Osteoblast (primary cell): ENCODE data around the gene RBMX. TPM values are rescaled to one million over a fixed set of nuclear protein-coding genes. Genes with fewer than 3 reads are reported as not detected.

Experiments used
- DNase-seq: peaks from one replicate; pipeline ENCODE4 v3.0.0; 2011; ENCODE audit warnings: low spot score, mixed read lengths; ENCODE audit not compliant: insufficient read length; ENCODE audit errors: missing footprints
- H2AFZ ChIP-seq: 2 replicates; pipeline ENCODE4 v1.6.0; 2011; ENCODE audit warnings: mild to moderate bottlenecking, low read length
- H3K27ac ChIP-seq: 2 replicates; pipeline ENCODE4 v1.5.1; 2011; ENCODE audit warnings: mild to moderate bottlenecking, low read depth, low read length, moderate library complexity
- H3K27me3 ChIP-seq: 2 replicates; pipeline ENCODE4 v1.6.0; 2012; ENCODE audit warnings: mild to moderate bottlenecking, control low read depth, inconsistent platforms, low read length, moderate library complexity; ENCODE audit not compliant: insufficient read depth
- H3K36me3 ChIP-seq: 2 replicates; pipeline ENCODE4 v1.5.1; 2011; ENCODE audit warnings: mild to moderate bottlenecking, low read length, control low read depth, moderate library complexity; ENCODE audit not compliant: insufficient read depth
- H3K4me1 ChIP-seq: 2 replicates; pipeline ENCODE4 v1.5.1; 2011; ENCODE audit warnings: mild to moderate bottlenecking, low read length, control low read depth, moderate library complexity; ENCODE audit not compliant: insufficient read depth
- H3K4me2 ChIP-seq: 2 replicates; pipeline ENCODE4 v1.6.0; 2011; ENCODE audit warnings: mild to moderate bottlenecking, low read length; ENCODE audit not compliant: insufficient read depth
- H3K4me3 ChIP-seq: fragments of 200-600 bp; sonication (generic); 3 replicates; pipeline ENCODE4 v1.5.1; 2012; ENCODE audit warnings: mild to moderate bottlenecking, low read length, inconsistent platforms; ENCODE audit not compliant: insufficient read depth
- H3K79me2 ChIP-seq: 2 replicates; pipeline ENCODE4 v1.6.0; 2012; ENCODE audit warnings: mild to moderate bottlenecking, low read length, control low read depth, inconsistent platforms; ENCODE audit not compliant: insufficient read depth
- H3K9me3 ChIP-seq: 2 replicates; pipeline ENCODE4 v1.5.1; 2011; ENCODE audit warnings: low read depth, low read length, control low read depth
- H4K20me1 ChIP-seq: 2 replicates; pipeline ENCODE4 v1.6.0; 2012; ENCODE audit warnings: mild to moderate bottlenecking, low read length, control low read depth; ENCODE audit not compliant: insufficient read depth
- CTCF ChIP-seq: IDR thresholded peaks from 2 replicates; pipeline ENCODE4 v1.5.1; 2011; ENCODE audit warnings: mild to moderate bottlenecking, low read depth, low read length, moderate library complexity; ENCODE audit errors: extremely low read depth
- total RNA-seq: library from RNA; depleted of rRNA; stranded (reverse); fragments of >200 nt; gene quantifications from 2 replicates; pipeline ENCODE4 v1.2.3, GENCODE V29; 2012

Gene RBMX
- total RNA-seq, 1 donor: 202 TPM

- no peak overlapping the region for H3K4me2 ChIP-seq
- no peak for TF ChIP-seq CTCF
- H3K4me3 ChIP-seq: no peak overlapping the region
- DNase-seq: no peak
- no peak overlapping the region for H3K27ac ChIP-seq
- peaks cover 8% of the 10 kb centered on the region for H3K79me2 ChIP-seq
- H2AFZ ChIP-seq: no peak overlapping the region
- H3K4me1 ChIP-seq: no peaks in the 10 kb centered on the region
- no peaks in the 10 kb centered on the region for H4K20me1 ChIP-seq
- H3K27me3 ChIP-seq: no peaks in the 10 kb centered on the region
- H3K36me3 ChIP-seq: peaks cover 35% of the 10 kb centered on the region
- no peaks in the 10 kb centered on the region for H3K9me3 ChIP-seq
Observed at GRCh38 chrX:136867096-136867491, 13.4 kb downstream of the RBMX start.

DNA sequence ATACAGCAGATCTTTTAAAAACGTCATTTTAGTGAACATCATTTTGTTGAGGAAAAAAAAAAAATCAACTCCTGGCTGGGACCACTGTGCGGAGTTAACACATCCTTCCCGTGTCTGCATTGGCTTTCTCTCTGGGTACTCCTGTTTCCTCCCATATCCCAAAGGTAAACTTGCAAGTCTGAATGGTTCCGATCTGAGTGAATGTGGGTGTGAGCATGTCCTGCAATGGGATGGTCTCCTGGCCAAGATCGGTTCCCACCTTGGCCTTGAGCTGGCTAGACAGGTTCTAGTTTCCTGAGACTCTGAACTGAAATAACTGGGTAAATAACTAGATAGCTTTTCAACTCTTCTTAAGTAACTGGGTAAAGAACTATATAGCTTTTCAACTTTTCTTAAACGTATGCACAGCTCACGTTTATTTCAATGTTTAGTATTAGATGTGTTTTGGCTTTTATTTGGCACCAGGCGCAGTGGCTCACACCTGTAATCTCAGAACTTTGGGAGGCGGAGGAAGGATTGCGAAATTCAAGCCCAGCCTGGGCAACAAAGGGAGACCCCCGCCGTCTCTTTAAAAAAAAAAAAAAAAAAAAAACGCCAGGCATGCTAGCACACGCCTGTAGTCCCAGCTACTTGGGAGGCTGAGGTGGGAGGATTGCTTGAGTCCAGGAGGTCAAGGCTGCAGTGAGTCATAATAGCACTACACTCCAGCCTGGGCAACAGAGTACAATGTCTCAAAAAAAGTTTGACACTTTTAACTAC lies 14.0 kb downstream of the RBMX start:
- H3K4me3 ChIP-seq: no peak overlapping the region
- H3K4me2 ChIP-seq: no peak overlapping the region
- H2AFZ ChIP-seq: no peak overlapping the region
- no peak for DNase-seq
- H3K9me3 ChIP-seq: no peaks in the 10 kb centered on the region
- peaks cover 5% of the 10 kb centered on the region for H3K79me2 ChIP-seq
- no peaks in the 10 kb centered on the region for H3K27me3 ChIP-seq
- TF ChIP-seq CTCF: no peak
- H3K27ac ChIP-seq: no peak overlapping the region
- peaks cover 34% of the 10 kb centered on the region for H3K36me3 ChIP-seq
- no peaks in the 10 kb centered on the region for H3K4me1 ChIP-seq
- H4K20me1 ChIP-seq: no peaks in the 10 kb centered on the region

DNA sequence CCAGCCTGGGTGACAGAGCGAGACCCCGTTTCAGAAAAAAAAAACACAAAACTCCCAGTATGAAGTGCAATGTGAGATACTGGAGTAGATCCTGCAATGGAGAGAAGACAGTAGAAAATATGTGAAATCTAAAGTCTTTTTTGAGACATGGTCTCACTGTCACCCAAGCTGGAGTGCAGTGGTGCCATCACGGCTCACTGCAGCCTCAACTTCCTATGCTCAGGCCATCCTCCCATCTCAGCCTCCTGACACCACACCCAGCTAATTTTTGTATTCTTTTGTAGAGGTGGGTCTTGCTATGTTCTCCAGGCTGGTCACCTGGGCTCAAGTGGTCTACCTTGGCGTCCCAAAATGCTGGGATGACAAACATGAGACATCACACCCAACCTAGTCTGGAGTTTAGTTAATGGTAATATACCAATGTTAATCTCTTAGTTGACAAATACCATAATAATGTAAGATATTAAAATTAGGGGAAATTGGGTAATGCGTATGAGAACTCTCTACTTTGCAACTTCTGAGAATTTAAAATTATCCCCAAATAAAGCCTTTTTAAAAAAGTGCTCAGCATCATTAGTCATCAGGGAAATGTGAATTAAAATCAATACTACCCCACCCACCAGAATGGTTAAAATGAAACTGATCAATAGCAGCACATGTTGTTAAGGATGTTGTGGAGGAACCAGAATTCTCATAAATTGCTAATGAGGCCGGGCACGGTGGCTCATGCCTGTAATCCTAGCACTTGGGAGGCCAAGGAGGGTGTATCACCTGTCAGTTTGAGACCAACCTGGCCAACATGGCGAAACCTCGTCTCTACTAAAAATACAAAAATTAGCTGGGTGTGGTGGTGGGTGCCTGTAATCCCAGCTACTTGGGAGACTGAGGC lies 15.0 kb downstream of the RBMX start:
- Histone ChIP-seq H2AFZ (no peak overlapping the region), H3K27me3 (no peaks in the 10 kb centered on the region), H3K79me2 (peaks cover 5% of the 10 kb centered on the region), H3K4me3 (no peak overlapping the region), H4K20me1 (no peaks in the 10 kb centered on the region), H3K9me3 (no peaks in the 10 kb centered on the region), H3K27ac (no peak overlapping the region), H3K36me3 (peaks cover 34% of the 10 kb centered on the region), H3K4me1 (no peaks in the 10 kb centered on the region), H3K4me2 (no peak overlapping the region)
- DNase-seq: no peak
- no peak for TF ChIP-seq CTCF

DNA sequence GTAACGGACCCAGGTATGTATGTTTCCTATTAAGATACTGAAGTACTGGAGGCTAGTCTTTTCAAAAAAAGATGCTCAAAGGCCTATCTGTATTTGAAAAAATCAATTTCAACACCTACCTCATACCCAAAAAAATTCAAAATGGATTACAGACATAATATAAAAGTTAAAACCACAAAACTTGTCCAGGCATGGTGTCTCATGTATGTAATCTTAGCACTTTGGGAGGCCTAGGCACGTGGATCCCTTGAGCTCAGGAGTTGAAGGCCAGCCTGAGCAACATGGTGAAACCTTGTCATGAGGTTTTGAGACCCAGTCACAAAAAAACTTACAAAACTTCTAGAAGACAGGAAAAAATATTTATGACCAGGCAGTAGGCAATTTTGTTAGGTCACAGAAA lies 16.7 kb downstream of the RBMX start:
- H3K4me2 ChIP-seq: no peak overlapping the region
- H3K79me2 ChIP-seq: peaks cover 4% of the 10 kb centered on the region
- no peak overlapping the region for H3K27ac ChIP-seq
- no peaks in the 10 kb centered on the region for H3K9me3 ChIP-seq
- peaks cover 26% of the 10 kb centered on the region for H3K36me3 ChIP-seq
- no peak for DNase-seq
- H4K20me1 ChIP-seq: no peaks in the 10 kb centered on the region
- H2AFZ ChIP-seq: no peak overlapping the region
- H3K4me1 ChIP-seq: no peaks in the 10 kb centered on the region
- no peaks in the 10 kb centered on the region for H3K27me3 ChIP-seq
- H3K4me3 ChIP-seq: no peak overlapping the region
- no peak for TF ChIP-seq CTCF
